Hematopoietic multipotent progenitor cell (in vitro differentiated cells): ENCODE measurements around the gene CSF1R. TPM values are rescaled to one million over a fixed set of nuclear protein-coding genes. Genes with fewer than 3 reads are reported as not detected.
"Not testable (repeated sequence)": the region's sequence is repeated elsewhere in the genome, so short reads cannot be mapped to it uniquely, and the experiment has no call there.

ENCODE experiments used
- DNase-seq, 3 donors: peaks; one replicate each; pipeline ENCODE4 v3.0.0-alpha.2; 2011 to 2015; ENCODE audit warnings: low read depth in 2 of 3, low spot score in 2 of 3
- total RNA-seq: library from RNA; depleted of rRNA; stranded (reverse); fragments of >200 nt; gene quantifications from one replicate; pipeline ENCODE4 v1.2.3, GENCODE V29; 2012

CSF1R gene
- total RNA-seq, 1 donor = 3.2 TPM

GRCh38 chr5:150105928-150106615 is 19.7 kb upstream of the CSF1R start:
- no peak for DNase-seq

DNA sequence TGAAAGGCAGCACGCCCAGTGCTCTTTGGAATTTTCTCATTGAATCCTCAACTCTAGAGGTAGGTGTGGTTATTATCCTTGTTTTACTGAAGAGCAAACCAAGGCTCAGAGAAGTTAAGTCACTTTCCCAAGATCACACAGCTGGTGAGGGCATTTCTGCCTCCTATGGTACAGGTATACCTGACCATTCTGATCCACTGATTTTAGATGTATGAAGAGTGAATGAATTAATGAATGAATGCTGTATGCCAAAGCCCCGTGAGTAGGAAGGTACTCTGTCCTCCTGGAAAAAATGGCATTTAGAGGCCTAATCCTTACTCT is 18.2 kb upstream of the CSF1R start:
- no peak for DNase-seq

GRCh38 chr5:150103678-150104549 is 17.6 kb upstream of the CSF1R start:
- no peak for DNase-seq

DNA sequence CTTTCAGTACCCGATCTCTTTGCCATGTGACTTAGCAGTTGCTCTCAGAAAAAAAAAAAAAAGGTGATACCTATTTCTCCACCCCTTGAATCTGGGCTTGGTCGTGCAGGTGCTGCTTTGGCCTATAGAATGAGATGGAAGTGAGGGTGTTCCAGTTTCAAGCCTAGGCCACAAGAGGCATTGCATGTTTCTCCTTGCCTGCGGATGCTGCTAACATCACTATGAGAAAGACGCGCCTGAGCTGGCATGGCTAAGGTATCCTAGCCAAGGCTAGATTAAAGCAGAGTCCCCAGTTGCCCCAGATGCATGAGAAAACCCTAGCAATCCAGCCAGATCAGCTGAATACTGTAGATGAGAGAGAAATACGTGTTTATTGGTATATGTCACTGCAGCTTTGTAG is 14.7 kb upstream of the CSF1R start:
- no peak for DNase-seq

- no peak for DNase-seq
Measured at GRCh38 chr5:150097152-150097551, 10.8 kb upstream of the CSF1R start.

DNA sequence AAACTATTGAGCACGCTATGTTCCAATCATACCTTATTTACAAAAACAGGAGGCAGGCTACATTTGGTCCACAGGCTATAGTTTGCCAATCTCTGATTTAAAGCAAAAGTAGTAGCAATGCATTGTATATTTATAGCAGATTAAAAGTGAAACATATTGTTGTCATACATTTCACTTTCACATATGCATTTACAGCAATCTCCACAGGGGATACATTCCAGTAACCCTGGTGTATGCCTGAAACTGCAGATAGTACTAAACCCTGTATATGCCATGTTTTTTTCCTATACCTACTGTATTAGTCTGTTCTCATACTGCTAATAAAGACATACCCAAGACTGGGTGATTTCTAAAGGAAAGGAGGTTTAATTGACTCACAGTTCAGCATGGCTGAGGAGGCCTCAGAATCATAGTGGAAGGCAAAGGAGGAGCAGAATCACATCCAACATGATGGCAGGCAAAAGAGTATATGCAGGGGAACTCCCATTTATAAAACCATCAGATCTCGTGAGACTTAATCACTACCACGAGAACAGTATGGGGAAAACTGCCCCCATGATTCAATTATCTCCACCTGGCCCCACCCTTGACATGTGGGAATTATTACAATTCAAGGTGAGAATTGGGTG is 5.9 kb upstream of the CSF1R start:
- DNase-seq = no peak

- DNase-seq = no peak
Measured at GRCh38 chr5:150085191-150085912, 1.0 kb downstream of the CSF1R start.

GRCh38 chr5:150084754-150085153 is 1.6 kb downstream of the CSF1R start:
- DNase-seq = not testable (repeated sequence)

DNA sequence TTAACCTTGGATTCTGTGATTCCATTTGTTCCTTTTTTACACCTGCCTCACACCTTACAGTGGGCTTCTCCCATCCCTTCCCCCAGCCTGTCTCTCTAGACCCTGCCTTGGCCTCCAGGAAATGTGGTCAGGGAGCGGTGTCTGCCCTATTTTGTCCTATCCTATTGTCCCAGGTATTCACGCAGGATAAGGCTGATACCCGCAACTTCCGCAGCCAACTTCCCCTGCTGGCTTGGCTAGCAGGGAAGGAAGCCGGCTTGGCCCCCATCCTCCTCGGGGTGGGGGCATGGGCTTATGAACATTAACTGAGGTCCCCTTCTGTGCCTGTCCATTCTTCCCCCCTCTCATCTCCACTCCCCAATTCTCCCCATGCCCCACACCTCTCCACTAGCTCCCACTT is 3.5 kb downstream of the CSF1R start:
- DNase-seq = peak in 1 of 3 donors; percentile 39

DNA sequence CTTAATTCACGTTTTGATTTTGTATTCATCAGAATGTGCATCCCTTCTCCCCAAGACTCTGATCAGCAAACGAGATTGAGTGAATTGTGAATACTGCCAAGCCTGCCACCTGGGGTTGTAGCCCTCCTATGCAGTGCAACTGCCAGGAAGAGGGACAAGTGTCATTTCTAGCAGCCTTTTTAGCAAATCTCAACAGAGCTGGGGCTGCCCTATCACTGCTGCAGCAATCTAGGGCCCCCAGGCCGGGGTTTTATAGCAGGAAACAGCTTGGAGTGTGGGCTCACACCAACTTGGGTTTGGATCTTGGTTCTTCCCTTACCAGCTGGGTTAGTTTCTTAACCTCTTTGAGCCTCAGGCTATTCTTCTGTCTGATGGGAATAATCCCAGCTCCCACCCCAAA is 4.0 kb downstream of the CSF1R start:
- DNase-seq = peak in 2 of 3 donors; percentile 75 to 92

DNA sequence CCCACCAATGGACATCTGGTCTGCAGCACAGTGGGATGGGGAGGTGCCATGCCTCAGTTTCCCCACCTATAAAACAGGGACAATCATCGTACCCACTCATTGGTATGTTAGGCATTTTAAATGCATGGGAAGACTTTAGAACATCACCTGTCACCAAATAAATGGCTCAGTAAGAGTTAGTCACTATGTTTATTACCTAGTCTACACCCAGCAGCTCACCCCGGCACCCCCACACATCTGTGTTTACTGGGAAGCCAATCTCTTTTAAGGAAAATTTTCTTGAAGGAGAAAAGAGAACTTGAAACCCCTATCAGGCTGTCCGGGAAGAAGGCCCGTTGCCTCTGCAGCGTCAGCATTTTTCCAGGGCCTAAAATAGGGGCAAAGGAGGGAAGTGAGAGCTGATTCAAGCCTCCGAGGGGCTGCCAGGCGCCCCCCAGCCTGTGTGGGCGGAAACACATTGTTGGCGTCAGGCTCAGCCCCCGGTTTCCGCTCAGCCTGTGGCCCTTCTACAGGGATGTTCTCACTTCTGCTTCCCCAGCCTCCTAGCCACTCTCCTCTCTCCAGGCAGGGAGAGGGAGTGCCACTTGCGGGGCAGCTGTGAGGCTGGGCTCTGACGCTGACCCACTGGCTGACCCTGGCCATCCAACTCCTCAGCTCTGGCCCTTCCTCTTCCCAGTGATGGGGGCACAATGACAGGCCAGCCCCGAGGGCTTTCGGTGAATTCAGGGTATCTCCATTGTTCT is 4.6 kb downstream of the CSF1R start:
- DNase-seq = peak in 2 of 3 donors; percentile 91 to 93

DNA sequence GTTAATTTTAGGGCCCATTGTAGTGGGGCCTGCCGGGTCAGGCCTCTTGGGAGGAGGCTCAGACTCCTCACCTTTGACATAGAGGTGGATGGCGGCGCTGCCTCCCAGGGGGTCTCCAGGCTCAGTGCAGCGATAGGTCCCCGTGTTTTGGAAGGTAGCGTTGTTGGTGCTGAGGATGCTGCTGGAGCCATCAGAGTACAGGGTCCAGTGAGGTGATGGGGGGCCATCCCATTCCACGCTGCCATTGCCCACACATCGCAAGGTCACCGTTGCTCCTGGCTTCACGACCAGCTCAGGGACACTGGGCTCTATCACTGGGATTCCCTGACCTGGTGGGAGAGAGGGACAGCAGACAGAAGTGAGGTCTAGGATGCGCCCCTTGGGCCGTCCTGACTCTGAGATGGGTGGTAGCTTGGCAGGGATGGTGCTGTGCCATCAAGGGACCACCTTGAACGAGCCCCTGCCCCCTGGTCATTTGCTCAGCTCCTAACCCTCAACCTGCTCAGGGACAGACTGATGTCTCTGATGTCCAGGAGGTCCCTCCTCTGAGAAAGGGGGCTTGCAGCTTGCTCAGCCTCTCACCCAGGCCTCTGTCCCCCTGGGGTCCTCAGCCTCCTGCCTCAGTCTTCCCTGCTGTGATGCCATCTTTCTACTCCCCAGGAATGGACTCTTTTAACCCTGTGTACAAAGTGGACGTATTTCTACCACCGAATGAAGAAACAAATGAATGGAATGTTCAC is 5.5 kb downstream of the CSF1R start:
- no peak for DNase-seq

DNA sequence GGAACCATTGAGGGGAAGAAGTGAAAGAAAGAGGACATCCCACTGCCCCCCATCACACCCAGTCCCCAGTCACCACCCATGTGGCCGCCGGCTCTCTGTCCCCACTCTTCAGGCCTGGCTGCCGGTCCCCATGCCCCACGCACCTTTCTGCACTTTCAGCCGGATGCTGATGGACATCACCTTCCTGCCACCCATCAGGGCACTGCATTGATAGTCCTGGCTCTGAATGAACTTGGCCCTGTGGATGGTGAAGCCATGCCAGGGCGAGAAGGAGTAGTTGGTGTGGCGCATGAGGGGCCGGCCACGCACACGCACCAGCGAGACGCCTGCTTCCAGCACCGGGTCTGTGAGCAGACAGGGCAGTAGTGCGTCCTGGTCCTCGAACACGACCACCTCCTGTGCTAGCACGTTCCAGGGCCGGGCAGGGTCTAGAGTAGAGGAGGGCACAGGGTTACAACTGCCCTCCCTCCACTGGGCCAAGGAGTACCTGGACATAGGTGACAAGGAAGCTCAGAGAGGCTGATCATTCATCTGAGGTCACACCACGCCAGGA is 6.4 kb downstream of the CSF1R start:
- DNase-seq = no peak

- DNase-seq = no peak
Measured at GRCh38 chr5:150078802-150079689, 7.3 kb downstream of the CSF1R start.

GRCh38 chr5:150077996-150078801 is 8.2 kb downstream of the CSF1R start:
- DNase-seq = no peak

DNA sequence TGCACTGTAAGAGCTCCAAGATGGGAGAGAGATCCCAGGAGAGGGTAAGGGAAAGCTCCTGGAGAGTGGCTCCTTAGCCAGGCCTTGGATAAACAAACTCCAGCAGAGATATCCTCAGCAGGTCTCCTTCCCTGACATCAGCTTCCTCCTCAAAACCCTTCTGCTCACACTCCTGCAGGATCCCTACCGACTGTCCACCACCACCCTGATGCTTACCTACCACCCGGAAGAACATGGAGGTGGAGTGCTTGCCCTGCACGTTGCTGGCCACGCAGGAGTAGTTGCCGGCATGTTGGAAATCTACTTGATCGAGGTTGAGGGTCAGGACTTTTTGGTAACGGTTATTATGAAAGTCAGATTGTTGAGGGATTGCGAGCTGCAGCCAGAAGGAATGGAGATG is 9.3 kb downstream of the CSF1R start:
- no peak for DNase-seq

GRCh38 chr5:150075806-150076205 is 10.5 kb downstream of the CSF1R start:
- DNase-seq = peak in 1 of 3 donors; percentile 35

- no peak for DNase-seq
Measured at GRCh38 chr5:150075233-150075632, 11.1 kb downstream of the CSF1R start.
